Measurements from ENCODE around the gene FAM193A. TPM values are rescaled to one million over a fixed set of nuclear protein-coding genes. Genes with fewer than 3 reads are reported as not detected.
"Not testable (repeated sequence)": the region's sequence is repeated elsewhere in the genome, so short reads cannot be mapped to it uniquely, and the experiment has no call there.

FAM193A gene
- polyA plus RNA-seq, 4 donors: 25.1 to 29.4 (median 27.4) TPM

GRCh38 chr4:2514193-2514592 is 22.3 kb upstream of the FAM193A start:
- DNase-seq (ENCODE audit: low read depth in 4 of 4, low spot score in 3 of 4): not testable (repeated sequence)

GRCh38 chr4:2514944-2515343 is 21.5 kb upstream of the FAM193A start:
- not testable (repeated sequence) for DNase-seq (ENCODE audit: low read depth in 4 of 4, low spot score in 3 of 4)

GRCh38 chr4:2515830-2516550 is 20.5 kb upstream of the FAM193A start:
- no peak for DNase-seq (ENCODE audit: low read depth in 4 of 4, low spot score in 3 of 4)

GRCh38 chr4:2516635-2517034 is 19.8 kb upstream of the FAM193A start:
- DNase-seq (ENCODE audit: low read depth in 4 of 4, low spot score in 3 of 4): no peak

GRCh38 chr4:2526559-2526958 is 9.9 kb upstream of the FAM193A start:
- DNase-seq (ENCODE audit: low read depth in 4 of 4, low spot score in 3 of 4): no peak

- DNase-seq (ENCODE audit: low read depth in 4 of 4, low spot score in 3 of 4): no peak
Measured at GRCh38 chr4:2534904-2535375, 1.5 kb upstream of the FAM193A start.

- peak; percentile 14 to 24 (median 16) for DNase-seq (ENCODE audit: low read depth in 4 of 4, low spot score in 3 of 4)
Measured at GRCh38 chr4:2535376-2536192, 863 bp upstream of the FAM193A start.

- peak; percentile 11 to 31 (median 22) for DNase-seq (ENCODE audit: low read depth in 4 of 4, low spot score in 3 of 4)
Measured at GRCh38 chr4:2537011-2537830, 774 bp downstream of the FAM193A start.

- DNase-seq (ENCODE audit: low read depth in 4 of 4, low spot score in 3 of 4): not testable (repeated sequence)
Measured at GRCh38 chr4:2543580-2544191, 7.2 kb downstream of the FAM193A start.

- no peak for DNase-seq (ENCODE audit: low read depth in 4 of 4, low spot score in 3 of 4)
Measured at GRCh38 chr4:2545321-2546013, 9.0 kb downstream of the FAM193A start.

- no peak for DNase-seq (ENCODE audit: low read depth in 4 of 4, low spot score in 3 of 4)
Measured at GRCh38 chr4:2546286-2546823, 9.9 kb downstream of the FAM193A start.

- DNase-seq (ENCODE audit: low read depth in 4 of 4, low spot score in 3 of 4): not testable (repeated sequence)
Measured at GRCh38 chr4:2546961-2547691, 10.7 kb downstream of the FAM193A start.

GRCh38 chr4:2551118-2551517 is 14.7 kb downstream of the FAM193A start:
- DNase-seq (ENCODE audit: low read depth in 4 of 4, low spot score in 3 of 4): no peak

- no peak for DNase-seq (ENCODE audit: low read depth in 4 of 4, low spot score in 3 of 4)
Measured at GRCh38 chr4:2552806-2553205, 16.4 kb downstream of the FAM193A start.

GRCh38 chr4:2558301-2558700 is 21.9 kb downstream of the FAM193A start:
- no peak for DNase-seq (ENCODE audit: low read depth in 4 of 4, low spot score in 3 of 4)

- no peak for DNase-seq (ENCODE audit: low read depth in 4 of 4, low spot score in 3 of 4)
Measured at GRCh38 chr4:2560167-2560566, 23.7 kb downstream of the FAM193A start.

- DNase-seq (ENCODE audit: low read depth in 4 of 4, low spot score in 3 of 4): no peak
Measured at GRCh38 chr4:2565533-2565932, 29.1 kb downstream of the FAM193A start.

GRCh38 chr4:2570036-2570435 is 33.6 kb downstream of the FAM193A start:
- DNase-seq (ENCODE audit: low read depth in 4 of 4, low spot score in 3 of 4): no peak

All from left renal pelvis (tissue), 4 donors.